Skeletal muscle satellite cell (primary cell): ENCODE data around the gene AKAP13.

Experiments used
- H3K27me3 ChIP-seq: 2 replicates; pipeline ENCODE4 v1.7.0; 2013; ENCODE audit warnings: low read length; ENCODE audit not compliant: control insufficient read depth, insufficient read depth
- H3K36me3 ChIP-seq: 2 replicates; pipeline ENCODE4 v1.7.0; 2013; ENCODE audit warnings: mild to moderate bottlenecking, control low read depth, low read length; ENCODE audit not compliant: insufficient read depth
- H3K4me1 ChIP-seq: 2 replicates; pipeline ENCODE4 v1.7.0; 2013; ENCODE audit warnings: low read length; ENCODE audit not compliant: control insufficient read depth, insufficient read depth
- H3K4me2 ChIP-seq: 2 replicates; pipeline ENCODE4 v1.7.0; 2013; ENCODE audit warnings: mild to moderate bottlenecking, low read length
- H3K4me3 ChIP-seq: 2 replicates; pipeline ENCODE4 v1.7.0; 2013; ENCODE audit warnings: low read length
- H3K9ac ChIP-seq: 2 replicates; pipeline ENCODE4 v1.7.0; 2013; ENCODE audit warnings: mild to moderate bottlenecking, low read depth, low read length, moderate library complexity
- H3K9me3 ChIP-seq: replicated peaks from 2 replicates; pipeline ENCODE4 v1.7.0; 2013; ENCODE audit warnings: mild to moderate bottlenecking, control low read depth, low read length

Gene AKAP13

DNA sequence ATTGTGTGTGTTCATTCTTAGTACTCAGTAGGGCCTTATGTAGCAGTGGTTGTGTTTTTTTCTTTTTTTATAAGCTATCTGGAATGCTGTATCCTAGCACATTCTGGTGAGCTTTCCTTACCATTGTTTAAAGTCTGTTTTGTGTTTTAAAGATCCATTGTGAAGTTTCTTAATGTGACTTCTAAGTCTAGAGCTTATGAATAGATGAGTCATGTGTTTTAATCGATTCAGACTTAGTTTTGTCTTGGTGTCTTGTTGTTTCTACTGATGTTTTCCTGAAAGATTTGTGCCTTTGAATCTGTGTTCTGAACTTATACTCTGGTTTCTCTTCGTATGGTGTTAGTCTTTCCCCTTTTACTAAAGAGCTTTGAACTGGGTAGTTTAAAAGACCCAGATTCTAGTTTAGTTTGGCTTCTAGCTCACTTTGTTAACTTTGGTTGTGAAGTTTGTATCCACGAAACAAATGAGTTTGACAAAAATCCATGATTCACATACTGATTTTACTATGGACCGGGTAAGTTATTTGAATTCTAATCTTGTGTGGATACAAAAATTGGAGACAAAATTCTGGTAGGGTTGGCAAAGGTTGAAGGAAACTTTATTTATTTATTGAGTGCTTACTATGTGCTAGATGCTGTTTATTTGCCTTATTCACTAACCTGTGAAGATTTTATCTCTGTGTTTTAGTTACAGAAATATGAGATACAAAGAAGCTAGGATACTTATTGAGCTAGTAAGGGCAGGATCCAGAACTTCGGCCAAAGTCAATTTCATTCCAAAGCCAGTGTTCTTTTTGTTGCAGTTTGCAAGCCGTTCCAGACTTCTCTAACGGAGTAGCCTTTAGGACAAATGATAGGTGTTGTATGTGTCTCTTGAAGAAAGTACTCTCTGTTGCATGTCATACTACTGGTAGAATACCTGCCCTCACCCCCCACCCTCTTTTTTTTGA lies 24.8 kb downstream of the AKAP13 start:
- H3K9ac ChIP-seq = peak overlapping the region; percentile 16
- H3K4me1 ChIP-seq = peaks cover 57% of the 10 kb centered on the region

DNA sequence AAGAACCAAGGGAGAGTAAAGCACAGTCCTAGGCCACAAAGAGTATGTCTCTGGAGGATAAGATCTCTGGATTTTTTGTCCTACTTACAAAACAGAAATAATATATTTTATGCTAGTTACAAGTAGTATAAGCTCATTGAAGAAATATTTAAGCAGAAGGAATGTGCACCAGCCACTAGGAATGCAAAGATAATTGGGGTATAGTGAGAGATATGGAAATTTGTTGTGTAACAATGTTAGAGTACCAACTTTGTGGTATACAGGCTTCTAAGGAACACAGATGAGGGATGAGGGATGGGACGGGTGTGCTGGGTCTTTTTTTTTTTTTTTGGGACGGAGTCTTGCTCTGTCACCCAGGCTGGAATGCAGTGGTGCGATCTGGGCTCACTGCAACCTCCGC lies 26.5 kb downstream of the AKAP13 start:
- Histone ChIP-seq H3K4me3 (no peak overlapping the region), H3K27me3 (no peaks in the 10 kb centered on the region), H3K9me3 (no peaks in the 10 kb centered on the region), H3K4me1 (peaks cover 53% of the 10 kb centered on the region), H3K36me3 (no peaks in the 10 kb centered on the region), H3K4me2 (no peak overlapping the region), H3K9ac (no peak overlapping the region)

More for the DNA sequence above, 24.8 kb downstream of the AKAP13 start:
- Histone ChIP-seq H3K9me3 (no peaks in the 10 kb centered on the region), H3K27me3 (no peaks in the 10 kb centered on the region), H3K36me3 (no peaks in the 10 kb centered on the region), H3K4me3 (no peak overlapping the region), H3K4me2 (peak overlapping the region; percentile 48)

- H3K4me3 ChIP-seq = peak overlapping the region; percentile 43
- H3K4me1 ChIP-seq = peaks cover 53% of the 10 kb centered on the region
- H3K4me2 ChIP-seq = peak overlapping the region; percentile 60
- no peaks in the 10 kb centered on the region for H3K27me3 ChIP-seq
- no peaks in the 10 kb centered on the region for H3K9me3 ChIP-seq
- peak overlapping the region; percentile 17 for H3K9ac ChIP-seq
- H3K36me3 ChIP-seq = no peaks in the 10 kb centered on the region
These were observed 27.2 kb downstream of the AKAP13 start for GRCh38 chr15:85407421-85408269.

- peaks cover 56% of the 10 kb centered on the region for H3K4me1 ChIP-seq
- no peaks in the 10 kb centered on the region for H3K9me3 ChIP-seq
- H3K9ac ChIP-seq = no peak overlapping the region
- H3K4me3 ChIP-seq = no peak overlapping the region
- H3K27me3 ChIP-seq = no peaks in the 10 kb centered on the region
- H3K36me3 ChIP-seq = no peaks in the 10 kb centered on the region
- H3K4me2 ChIP-seq = peak overlapping the region; percentile 22
These were observed 27.9 kb downstream of the AKAP13 start for GRCh38 chr15:85408270-85408746.

DNA sequence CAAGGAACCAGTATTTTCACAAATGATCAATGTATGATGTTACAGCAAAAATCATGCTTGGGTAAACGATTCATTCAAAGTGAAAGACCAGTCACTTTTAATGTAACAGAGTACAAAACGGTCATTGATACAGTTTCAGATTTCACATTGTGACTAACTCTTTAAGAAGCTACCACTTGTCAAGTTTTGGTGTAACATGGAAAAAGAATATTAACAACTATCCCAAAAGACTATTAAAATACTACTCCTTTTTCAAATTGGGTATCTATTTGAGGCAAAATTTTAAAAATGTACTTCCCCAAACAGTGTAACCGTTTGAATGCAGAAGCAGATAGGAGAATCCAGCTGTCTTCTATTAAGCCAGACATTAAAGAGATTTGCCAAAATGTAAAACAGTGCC lies 31.7 kb downstream of the AKAP13 start:
- Histone ChIP-seq H3K4me2 (peak overlapping the region; percentile 76), H3K4me3 (peak overlapping the region; percentile 24), H3K27me3 (no peaks in the 10 kb centered on the region), H3K9ac (peak overlapping the region; percentile 46), H3K9me3 (no peaks in the 10 kb centered on the region), H3K36me3 (no peaks in the 10 kb centered on the region), H3K4me1 (peaks cover 60% of the 10 kb centered on the region)

- H3K4me3 ChIP-seq = peak overlapping the region; percentile 3
- H3K4me2 ChIP-seq = peak overlapping the region; percentile 76
- H3K27me3 ChIP-seq = no peaks in the 10 kb centered on the region
- peaks cover 49% of the 10 kb centered on the region for H3K4me1 ChIP-seq
- H3K9ac ChIP-seq = peak overlapping the region; percentile 69
- H3K36me3 ChIP-seq = no peaks in the 10 kb centered on the region
- no peaks in the 10 kb centered on the region for H3K9me3 ChIP-seq
These were observed 32.8 kb downstream of the AKAP13 start for GRCh38 chr15:85412956-85413854.

DNA sequence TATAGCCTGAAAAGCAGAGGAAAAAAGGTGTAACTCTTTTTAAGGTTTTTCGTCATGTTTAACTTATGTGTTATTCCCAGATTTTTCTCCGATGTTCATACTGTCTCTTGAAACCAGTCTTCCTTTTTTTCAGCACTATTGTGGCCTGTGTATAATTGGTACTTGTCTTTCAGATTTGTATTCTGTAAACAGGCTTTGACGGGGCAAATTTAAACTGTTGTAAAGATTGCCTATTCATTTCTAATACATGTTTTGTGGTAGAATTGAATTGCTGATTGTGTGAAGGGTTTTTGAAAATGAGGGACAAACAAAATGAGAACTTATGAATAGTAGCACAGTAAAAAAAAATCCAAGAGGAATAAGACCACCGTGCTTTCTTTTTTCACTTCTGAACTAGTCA lies 33.6 kb downstream of the AKAP13 start:
- peak overlapping the region; percentile 76 for H3K4me2 ChIP-seq
- H3K4me3 ChIP-seq = no peak overlapping the region
- H3K4me1 ChIP-seq = peaks cover 45% of the 10 kb centered on the region
- H3K27me3 ChIP-seq = no peaks in the 10 kb centered on the region
- H3K9me3 ChIP-seq = no peaks in the 10 kb centered on the region
- H3K9ac ChIP-seq = peak overlapping the region; percentile 69
- no peaks in the 10 kb centered on the region for H3K36me3 ChIP-seq

DNA sequence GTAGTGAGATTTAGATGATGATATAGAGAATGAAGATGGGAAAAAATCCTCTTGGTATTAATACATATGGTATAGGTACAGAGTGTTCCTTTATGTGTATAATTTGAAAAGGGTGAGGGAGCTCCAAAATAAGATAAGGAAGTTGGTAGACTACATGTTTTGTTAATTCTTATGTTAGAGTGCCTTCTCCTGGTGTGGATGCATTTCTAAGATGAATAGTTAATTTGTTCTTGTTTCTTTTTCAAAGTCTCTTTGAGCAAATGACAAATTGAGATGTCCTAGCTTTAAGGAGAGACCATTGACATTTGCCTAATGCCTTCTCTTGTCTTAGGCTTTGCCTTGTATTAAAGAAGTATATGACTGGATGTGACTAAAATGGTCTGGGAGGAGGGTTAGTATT lies 34.1 kb downstream of the AKAP13 start:
- Histone ChIP-seq H3K9me3 (no peaks in the 10 kb centered on the region), H3K4me2 (peak overlapping the region; percentile 76), H3K4me3 (no peak overlapping the region), H3K36me3 (no peaks in the 10 kb centered on the region), H3K9ac (peak overlapping the region; percentile 69), H3K27me3 (no peaks in the 10 kb centered on the region), H3K4me1 (peaks cover 45% of the 10 kb centered on the region)

GRCh38 chr15:85414991-85415390 lies 34.6 kb downstream of the AKAP13 start:
- no peaks in the 10 kb centered on the region for H3K27me3 ChIP-seq
- H3K9me3 ChIP-seq = no peaks in the 10 kb centered on the region
- H3K36me3 ChIP-seq = no peaks in the 10 kb centered on the region
- no peak overlapping the region for H3K4me3 ChIP-seq
- H3K4me1 ChIP-seq = peaks cover 45% of the 10 kb centered on the region
- no peak overlapping the region for H3K4me2 ChIP-seq
- H3K9ac ChIP-seq = peak overlapping the region; percentile 69

- Histone ChIP-seq H3K4me1 (peaks cover 47% of the 10 kb centered on the region), H3K27me3 (no peaks in the 10 kb centered on the region)
These were observed 35.4 kb downstream of the AKAP13 start for GRCh38 chr15:85415783-85416182.

More at GRCh38 chr15:85415783-85416182, 35.4 kb downstream of the AKAP13 start:
- Histone ChIP-seq H3K4me2 (no peak overlapping the region), H3K4me3 (no peak overlapping the region), H3K36me3 (no peaks in the 10 kb centered on the region), H3K9me3 (no peaks in the 10 kb centered on the region), H3K9ac (no peak overlapping the region)
